GM23338 (cell line): ENCODE measurements around the gene GNMT.
"Not testable (repeated sequence)": the region's sequence is repeated elsewhere in the genome, so short reads cannot be mapped to it uniquely, and the experiment has no call there.

Experiments used
- CREB1 ChIP-seq: fragments of 250-450 bp; sonication (Bioruptor Pico); IDR thresholded peaks from 2 replicates; pipeline ENCODE4 v1.5.0; 2020; ENCODE audit warnings: low read depth, mild to moderate bottlenecking, moderate library complexity
- CTCF ChIP-seq, 2 experiments: fragments of 200-600 bp in 1 of 2; sonication (generic) in 1 of 2; conservative IDR thresholded peaks; 2 replicates each; pipeline versions ENCODE4 v1.5.1 to v1.6.1; 2016 to 2017; ENCODE audit warnings: antibody characterized with exemption in 2 of 2, low read depth in 2 of 2, mild to moderate bottlenecking in 2 of 2, moderate library complexity in 1 of 2
- ETS1 ChIP-seq: IDR thresholded peaks from 2 replicates; pipeline ENCODE4 v1.6.1; 2016; ENCODE audit warnings: antibody characterized with exemption
- EZH2 ChIP-seq: fragments of 200-600 bp; sonication (generic); IDR thresholded peaks from one replicate; pipeline ENCODE4 v1.8.0; 2017; ENCODE audit warnings: antibody characterized with exemption, mild to moderate bottlenecking, low read depth; ENCODE audit not compliant: unreplicated experiment
- EZH2phosphoT487 ChIP-seq: fragments of 200-600 bp; sonication (generic); IDR thresholded peaks from one replicate; pipeline ENCODE4 v1.8.1; 2018; ENCODE audit warnings: antibody characterized with exemption; ENCODE audit not compliant: unreplicated experiment
- JUNB ChIP-seq: IDR thresholded peaks from one replicate; pipeline ENCODE4 v1.6.1; 2016; ENCODE audit warnings: antibody characterized with exemption; ENCODE audit not compliant: unreplicated experiment
- POLR2AphosphoS5 ChIP-seq: IDR thresholded peaks from 2 replicates; pipeline ENCODE4 v1.6.1; 2016; ENCODE audit warnings: antibody characterized with exemption, low read depth
- REST ChIP-seq: IDR thresholded peaks from one replicate; pipeline ENCODE4 v1.6.1; 2018; ENCODE audit warnings: antibody characterized with exemption; ENCODE audit not compliant: unreplicated experiment
- ZNF114 ChIP-seq: fragments of 250-450 bp; sonication (Bioruptor Pico); IDR thresholded peaks from 2 replicates; pipeline ENCODE4 v1.5.0; 2020; ENCODE audit warnings: mild to moderate bottlenecking, moderate library complexity
- ZNF331 ChIP-seq: fragments of 250-450 bp; sonication (Bioruptor Pico); IDR thresholded peaks from 2 replicates; pipeline ENCODE4 v1.5.0; 2020; ENCODE audit warnings: low read depth, mild to moderate bottlenecking, moderate library complexity

DNA sequence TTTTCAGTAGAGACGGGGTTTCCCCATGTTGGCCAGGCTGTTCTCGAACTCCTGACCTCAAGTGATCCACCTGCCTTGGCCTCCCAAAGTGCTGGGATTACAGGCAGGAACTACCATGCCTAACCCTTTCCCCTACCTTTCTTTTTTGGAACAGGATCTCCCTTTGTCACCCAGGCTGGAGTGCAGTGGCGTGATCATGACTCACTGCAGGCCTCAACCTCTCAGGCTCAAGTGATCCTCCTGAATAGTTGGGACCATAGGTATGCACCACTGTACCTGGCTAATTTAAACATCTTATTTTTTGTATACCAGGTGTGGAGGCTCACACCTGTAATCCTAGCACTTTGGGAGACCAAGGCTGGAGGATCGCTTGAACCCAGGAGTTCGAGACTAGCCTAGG lies 19.2 kb upstream of the GNMT start:
- not testable (repeated sequence) for TF ChIP-seq CTCF (conservative IDR thresholded peaks at IDR 0.05; ENCODE audit: low read depth in 2 of 2); ETS1; REST; JUNB; EZH2; CREB1 (CRISPR knock-in tag); EZH2phosphoT487; POLR2AphosphoS5; ZNF331; ZNF114 (CRISPR knock-in tag)
